HG03064 (cell line): Measurements from ENCODE around the gene SLC22A8.
"Not testable (repeated sequence)": the region's sequence is repeated elsewhere in the genome, so short reads cannot be mapped to it uniquely, and the experiment has no call there.

Experiments
- ATAC-seq: cut with Tn5 transposase; IDR thresholded peaks from one replicate; pipeline ENCODE4 v1.9.1; 2021; ENCODE audit warnings: low read depth; ENCODE audit not compliant: unreplicated experiment

The SLC22A8 gene, protein sequence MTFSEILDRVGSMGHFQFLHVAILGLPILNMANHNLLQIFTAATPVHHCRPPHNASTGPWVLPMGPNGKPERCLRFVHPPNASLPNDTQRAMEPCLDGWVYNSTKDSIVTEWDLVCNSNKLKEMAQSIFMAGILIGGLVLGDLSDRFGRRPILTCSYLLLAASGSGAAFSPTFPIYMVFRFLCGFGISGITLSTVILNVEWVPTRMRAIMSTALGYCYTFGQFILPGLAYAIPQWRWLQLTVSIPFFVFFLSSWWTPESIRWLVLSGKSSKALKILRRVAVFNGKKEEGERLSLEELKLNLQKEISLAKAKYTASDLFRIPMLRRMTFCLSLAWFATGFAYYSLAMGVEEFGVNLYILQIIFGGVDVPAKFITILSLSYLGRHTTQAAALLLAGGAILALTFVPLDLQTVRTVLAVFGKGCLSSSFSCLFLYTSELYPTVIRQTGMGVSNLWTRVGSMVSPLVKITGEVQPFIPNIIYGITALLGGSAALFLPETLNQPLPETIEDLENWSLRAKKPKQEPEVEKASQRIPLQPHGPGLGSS

DNA sequence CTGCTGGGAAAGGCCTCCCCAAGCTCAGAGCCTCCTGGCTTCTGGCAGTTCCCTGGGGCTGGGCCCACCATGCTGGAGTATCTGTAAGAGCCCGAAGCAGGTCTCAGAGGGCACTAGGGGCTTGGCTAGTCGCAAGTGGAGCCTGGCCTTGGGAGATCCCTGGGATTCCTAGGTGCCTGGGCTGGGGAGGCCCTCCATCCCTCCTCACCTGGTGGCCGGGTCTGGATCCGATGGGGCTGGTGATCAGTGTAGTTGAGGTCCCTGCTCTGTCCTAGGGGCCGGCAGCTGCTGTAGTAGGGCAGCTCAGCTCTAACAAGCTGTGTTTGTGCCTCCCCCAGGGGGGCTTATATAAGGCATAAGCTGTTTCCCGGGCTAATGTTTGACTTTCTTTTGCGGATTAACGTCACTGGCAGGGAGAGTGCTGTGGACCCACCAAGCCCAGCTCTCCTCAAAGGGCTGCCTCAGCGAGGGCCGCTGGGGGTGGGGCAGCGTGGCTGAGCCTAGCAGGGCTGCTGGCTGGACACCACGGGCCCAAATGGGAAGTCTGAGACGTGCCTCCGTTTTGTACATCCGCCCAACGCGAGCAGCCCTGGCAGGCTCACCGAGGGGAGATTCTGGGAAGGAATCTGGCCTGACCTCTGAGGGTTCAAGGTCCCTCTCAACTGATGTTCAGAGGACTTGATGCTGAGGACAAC, at the start of gene SLC22A8:
Gene SLC22A8 (minus strand): TSS at position 321 of the 695 bp plus-strand sequence. CDS start 883 bp downstream, outside the sequence.
- ATAC-seq = no peak

DNA sequence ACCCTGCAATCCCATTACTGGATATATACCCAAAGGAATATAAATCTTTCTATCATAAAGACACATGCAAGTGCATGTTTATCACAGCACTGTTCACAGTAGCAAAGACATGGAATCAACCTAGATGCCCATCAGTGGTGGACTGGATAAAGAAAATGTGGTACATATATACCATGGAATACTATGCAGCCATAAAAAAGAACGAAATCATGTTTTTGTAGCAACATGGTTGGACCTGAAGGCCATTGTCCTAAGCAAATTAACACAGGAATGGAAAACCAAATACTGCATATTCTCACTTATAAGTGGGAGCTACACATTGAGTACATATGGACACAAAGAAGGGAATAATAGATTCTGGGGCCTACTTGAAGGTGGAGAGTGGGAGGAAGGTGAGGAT, 30.6 kb upstream of the SLC22A8 start:
- not testable (repeated sequence) for ATAC-seq

DNA sequence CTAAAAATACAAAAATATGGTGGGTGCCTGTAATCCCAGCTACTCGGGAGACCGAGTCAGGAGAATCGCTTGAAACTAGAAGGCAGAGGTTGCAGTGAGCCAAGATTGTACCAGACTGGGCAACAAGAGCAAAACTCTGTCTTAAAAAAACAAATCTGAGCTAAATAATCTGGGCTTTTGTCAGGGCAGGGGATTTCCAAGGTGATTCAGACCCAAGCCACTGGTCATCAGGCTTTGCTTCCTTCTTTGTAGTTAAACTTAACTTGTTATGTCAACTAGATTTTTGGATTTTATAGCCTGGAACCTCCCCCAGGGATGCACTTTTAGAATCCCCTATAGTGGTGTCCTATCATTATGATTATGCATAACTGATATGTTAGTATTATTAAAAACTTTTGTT, 27.0 kb upstream of the SLC22A8 start:
- no peak for ATAC-seq

DNA sequence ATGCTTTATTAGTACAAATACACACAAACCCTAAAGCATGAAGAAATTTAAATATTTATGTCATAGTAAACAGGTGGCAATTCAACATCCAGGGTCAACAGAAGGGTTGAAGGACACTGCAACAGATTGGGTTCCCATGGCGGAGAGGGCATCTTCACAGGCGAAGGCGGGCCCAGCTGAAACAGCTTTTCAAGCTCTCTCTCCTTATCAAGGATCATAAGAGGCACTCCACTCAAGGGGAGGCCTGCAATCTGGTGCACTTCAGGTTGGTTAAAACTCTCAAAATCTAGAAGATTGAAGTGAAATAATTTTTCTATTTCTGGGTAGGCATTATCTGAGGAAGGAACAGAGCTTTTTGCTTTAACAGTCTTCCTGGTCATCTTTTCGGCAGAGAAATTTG, 16.8 kb upstream of the SLC22A8 start:
- ATAC-seq = no peak

DNA sequence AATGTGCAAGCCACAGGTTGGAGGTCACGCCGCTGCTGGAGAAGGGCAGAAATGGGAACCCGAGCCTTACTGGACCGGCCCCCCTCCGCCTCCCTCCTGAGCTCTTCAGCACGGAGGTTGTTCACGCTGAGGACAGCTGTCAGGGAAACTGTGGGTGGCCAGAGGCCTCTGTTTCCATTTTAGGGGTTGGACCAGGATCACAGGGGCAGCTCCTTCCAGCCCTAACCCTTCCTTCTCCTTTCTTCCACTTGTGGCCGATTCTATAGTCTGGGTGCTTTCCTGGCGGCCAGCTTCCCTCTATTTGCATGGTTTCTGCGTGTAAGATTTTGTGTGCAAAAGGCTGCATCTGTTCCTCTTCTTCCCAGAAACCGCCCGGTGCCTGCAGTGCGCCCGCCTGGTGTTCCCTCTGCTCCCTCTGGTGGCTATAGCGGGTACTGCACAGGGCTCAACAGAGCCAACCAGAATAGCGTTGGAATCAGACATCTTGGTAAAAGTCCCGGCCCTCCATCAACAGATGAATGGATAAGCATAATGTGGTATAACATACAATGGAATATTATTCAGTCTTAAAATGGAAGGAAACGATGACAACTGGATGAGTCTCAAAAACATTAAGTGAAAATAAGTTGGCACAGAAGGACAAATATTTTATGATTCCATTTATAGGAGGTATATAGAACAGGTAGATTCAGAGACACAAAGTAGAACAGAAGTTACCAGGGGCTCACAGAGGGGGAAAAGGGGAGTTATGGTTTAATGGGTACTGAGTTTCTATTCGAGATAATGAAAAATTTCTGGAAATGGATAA, 8.4 kb upstream of the SLC22A8 start:
- ATAC-seq = no peak

DNA sequence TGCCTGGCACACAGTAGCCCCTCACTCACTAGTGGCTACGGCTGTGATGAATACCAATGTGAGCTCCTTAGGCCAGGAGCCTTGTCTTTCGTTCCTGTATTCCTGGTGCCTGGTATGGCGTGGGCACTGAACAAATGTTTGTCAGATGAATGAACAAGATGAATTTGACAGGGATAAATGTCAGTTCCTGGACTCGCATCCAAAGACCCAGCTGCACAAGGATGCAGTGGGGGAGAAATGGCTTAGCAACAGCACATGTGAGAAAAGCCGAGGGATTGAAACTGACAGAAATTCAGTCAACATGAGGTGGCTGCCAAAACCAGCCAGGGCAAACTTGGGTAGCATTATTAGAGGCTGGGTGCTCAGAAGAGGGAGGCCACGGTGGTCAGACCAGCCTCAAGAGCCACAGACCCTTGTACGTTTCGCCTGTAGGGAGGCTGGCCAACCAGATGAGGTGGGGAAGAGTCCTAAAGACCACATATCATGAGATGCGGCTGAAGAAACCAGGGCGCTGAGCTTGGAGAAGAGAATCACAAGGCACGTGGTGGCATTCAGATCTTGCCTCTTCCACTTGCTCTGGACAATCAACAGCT, 7.7 kb upstream of the SLC22A8 start:
- ATAC-seq = no peak

DNA sequence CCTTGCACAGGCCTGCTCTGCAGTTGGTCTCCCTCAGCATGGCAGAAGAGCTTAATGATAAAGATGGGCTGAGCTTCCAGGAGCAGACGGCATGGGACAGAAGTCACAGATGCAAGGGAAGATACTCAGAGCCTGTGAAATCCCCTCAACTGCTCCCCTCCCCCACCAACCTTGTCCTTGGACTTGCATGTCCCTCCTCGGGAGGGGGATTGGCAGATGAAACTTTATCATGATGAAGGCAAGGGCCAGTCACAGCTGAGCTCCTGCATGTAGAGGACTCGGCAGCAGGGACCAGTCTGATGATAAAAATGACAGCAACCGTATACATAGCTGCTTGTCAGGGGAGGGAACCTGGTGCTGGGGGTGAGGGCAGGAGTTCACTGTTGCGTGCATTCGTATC, 6.8 kb upstream of the SLC22A8 start:
- no peak for ATAC-seq

DNA sequence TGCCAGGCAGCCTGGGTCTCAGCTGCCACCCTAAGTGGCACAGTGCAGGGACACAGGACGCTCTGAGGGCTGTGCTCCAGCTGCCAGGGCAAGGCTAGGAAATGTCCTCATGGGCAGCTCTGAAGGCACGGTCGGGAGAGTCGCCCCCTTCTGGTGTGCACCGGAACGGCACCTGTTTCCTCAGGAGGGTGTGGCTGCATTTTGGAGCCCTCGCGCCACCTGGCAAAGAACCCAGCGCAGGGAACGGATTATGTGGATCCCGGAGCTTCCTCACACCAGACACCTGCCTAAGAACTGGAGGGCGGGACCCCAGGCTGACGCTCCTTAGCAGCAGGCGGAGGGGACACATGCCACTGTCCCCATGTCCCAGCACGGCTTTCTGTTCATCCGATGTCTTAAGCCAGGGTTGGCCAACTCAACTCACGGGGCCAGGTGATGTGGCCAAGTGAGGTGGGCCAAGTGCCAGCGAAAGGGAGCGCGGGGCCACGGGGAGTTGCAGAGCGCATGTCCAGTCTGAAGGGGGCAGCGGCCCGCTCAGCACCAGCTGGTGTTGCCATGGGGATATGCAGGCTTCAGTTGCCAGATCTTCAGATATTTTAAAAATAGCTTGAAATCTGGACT, 5.1 kb upstream of the SLC22A8 start:
- no peak for ATAC-seq

DNA sequence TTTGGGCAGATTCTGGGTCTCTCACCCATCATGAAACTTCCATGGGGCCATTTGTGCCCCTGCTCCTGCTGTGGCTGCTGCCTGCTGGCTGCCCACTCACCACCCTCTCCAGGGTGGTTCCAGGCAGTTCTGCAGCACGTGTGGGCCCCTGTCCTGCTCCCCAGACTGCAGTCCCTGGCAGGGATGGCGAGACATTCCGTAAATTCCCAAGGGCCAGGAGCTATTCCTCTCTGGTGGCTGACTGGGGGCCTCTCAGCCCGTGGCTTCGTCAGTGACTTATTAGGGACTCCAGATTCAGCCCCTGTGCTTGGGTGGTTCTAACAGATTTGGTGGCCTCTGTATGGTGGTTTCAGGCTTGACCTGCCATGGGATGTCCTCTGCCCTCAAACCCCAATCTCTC, 3.9 kb upstream of the SLC22A8 start:
- ATAC-seq = no peak

DNA sequence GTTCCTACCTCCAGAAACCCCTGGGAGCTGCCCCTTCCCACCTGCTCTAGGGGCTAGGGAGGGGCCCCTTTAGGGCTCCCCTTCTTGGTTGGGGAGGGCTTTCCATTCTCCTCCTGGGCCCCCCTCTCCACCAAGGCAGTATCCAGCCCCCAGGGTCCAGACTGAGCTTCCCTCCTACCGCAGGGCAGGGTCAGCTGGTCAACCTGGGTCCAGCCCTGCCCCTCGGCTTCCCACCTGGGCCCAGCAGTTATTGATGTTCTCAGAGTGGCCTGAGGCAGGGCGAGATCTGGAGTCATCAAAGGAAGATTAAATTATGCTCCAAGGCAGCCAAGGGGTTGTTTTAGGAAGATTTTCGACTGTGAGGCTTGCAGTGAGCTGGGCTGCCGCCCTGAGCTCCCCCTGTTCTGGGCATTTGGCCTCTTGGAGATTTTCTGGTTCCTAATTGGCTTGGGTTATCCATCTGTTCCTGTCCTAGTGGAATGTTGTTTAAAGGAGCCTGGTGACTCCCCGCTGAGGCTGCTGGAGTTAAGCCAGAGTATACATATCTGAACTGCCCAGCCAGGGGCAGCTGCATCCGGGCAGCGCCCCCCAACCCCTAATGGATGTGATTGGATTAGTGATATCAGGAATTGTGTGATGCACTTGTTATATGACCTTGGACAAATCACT, 1.8 kb upstream of the SLC22A8 start:
- no peak for ATAC-seq

DNA sequence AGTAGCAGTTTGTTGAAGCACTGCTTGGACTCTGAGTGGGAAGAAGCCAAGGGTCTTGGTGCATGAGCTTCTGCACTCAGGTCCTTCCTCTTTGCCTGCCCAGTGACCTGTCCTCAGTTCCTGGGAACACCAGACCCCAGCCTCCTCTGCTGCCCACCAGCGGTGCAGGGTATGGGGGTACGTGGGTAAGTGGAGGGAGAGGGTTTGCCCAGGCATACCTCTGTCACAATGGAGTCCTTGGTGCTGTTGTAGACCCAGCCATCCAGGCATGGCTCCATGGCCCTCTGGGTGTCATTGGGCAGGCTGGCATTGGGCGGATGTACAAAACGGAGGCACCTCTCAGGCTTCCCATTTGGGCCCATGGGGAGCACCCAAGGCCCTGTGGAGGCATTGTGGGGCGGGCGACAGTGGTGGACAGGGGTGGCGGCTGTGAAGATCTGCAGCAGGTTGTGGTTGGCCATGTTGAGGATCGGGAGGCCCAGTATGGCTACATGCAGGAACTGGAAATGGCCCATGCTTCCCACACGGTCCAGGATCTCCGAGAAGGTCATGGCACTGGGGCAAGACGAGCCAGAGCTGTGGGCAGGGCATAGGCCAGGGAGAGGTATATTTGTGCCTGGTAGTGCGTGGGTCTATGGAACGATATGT, 1.1 kb downstream of the SLC22A8 start:
- ATAC-seq = no peak

DNA sequence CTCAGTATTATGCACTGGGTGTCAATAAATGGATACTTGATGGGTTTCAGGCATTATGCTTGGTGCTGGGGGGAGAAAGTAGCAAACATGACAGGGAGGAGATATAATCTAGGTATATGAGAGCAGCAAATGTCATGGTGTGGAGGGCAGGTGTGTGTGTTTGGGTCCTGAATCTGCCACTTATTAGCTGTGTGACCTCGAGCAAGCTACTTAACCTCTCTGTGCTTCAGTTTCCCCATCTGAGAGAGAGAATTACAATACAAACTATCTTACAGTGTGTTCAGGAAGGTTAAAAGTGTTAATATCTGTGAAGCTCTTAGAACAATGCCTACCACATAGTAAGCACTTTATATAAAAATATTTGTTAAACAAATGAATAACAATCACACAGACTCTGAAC, 2.8 kb downstream of the SLC22A8 start:
- no peak for ATAC-seq

DNA sequence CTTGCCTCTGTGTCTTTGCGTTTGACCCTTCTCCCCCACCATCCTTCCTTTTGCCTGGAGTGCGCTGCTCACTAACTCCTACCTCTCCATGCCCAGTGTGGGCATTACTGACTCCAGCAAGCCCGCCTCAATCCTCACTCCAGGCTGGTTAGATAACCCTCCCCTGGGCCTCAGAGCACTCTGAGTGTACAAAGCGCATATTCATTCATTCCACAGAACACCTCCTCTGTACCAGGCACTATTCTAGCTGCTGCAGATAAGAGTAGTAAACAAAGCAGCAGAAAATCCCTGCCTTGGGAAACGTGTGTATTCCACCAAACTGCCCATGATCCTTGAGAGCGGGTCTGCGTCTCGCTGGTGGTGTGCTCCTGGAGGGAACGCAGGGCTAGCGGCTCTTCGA, 3.2 kb downstream of the SLC22A8 start:
- no peak for ATAC-seq

DNA sequence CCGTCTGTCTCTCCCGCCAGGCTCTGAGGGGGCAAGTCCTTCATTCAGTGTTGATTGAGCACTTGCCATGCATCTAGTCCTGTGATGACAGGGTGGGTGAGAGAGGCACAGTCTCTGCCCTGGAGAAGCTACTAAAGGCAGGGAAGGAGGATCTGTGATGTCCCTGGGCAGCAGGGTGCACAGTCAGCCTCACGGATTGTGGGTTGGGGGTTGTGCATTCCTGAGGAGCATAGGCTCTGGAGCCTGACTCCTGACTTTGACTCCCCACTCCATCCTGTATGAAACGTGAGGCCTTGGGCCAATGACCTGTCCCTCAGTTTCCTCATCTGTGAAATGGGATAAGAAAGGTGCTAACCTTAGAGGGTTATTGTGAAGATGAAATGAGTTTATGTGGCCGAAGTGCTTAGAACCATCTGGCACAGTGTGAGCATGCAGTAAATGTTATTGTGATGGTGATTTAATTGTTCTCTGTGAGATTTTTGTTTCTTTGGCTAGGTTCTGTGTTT, 4.7 kb downstream of the SLC22A8 start:
- no peak for ATAC-seq

DNA sequence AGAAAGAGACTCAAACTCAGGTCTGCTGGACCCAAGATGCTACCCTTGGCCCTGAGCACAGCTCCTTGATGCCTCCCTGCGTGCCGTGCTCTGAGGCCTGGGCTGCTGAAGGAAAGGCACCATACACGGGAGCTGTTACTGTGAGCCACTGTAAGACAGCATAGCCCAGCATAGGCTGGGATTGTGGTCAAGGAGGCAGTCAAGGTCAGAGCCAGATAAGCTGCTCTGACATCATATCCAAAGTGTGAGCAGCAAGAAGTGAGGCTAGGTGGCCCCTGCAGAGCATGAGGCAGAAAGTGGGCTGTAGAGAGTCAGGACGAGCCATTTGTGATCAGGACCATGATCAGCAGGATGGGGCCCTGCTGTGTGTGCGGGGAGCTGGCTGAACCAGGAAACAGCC, 7.7 kb downstream of the SLC22A8 start:
- no peak for ATAC-seq

DNA sequence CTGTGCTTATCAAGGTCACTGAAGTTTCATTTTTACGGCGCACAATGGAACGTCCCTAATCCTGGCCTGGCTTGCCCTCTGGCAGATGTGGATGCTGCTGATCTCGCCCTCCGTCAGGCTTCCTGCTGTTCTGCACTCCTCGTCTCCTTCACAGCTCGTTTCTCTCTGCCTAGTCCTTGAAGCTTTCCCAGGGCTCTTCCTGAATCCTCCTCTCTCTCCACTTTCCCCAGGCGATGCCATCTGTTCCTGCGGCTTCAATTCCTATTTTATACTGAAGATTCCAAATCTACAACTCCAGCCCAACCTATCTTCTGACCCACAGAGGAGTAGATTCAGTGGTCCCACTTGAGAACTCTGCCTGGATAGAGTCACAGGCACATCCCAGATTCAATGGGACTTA, 14.2 kb downstream of the SLC22A8 start:
- no peak for ATAC-seq

DNA sequence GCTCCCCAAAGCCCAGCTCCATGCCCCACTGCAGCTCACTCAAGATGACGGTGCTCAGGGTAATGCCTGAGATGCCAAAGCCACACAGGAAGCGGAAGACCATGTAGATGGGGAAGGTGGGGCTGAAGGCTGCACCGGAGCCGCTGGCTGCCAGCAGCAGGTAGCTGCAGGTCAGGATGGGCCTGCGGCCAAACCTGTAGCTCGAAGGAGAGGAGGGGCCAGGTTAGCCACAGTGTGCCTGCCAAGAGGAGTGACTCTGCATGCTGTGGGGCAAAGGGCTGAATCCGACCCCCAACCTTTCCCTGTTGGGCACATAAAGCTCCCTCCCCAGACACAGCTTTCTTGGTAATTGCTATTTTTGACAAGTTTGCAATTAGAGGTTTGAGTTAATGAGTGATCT, 16.0 kb downstream of the SLC22A8 start:
- ATAC-seq = no peak

DNA sequence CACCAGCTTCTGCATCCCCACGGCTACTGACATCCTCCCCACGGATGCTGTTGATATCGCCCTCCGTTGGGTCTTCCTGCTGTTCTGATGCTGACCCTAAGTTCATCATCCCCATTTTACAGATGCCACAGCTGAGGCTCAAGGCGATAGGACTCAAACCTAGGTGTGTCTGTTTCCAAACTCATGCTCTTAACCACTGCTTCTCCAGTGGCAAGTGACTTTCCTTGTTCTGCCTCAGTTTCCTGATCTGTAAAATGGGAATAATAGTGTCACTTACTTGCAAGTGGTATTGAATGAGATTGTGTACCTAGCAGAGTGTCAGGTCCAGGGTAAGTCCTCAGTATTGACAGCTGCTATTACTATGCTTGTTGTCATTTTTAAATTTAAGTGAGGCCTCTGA, 16.5 kb downstream of the SLC22A8 start:
- no peak for ATAC-seq

DNA sequence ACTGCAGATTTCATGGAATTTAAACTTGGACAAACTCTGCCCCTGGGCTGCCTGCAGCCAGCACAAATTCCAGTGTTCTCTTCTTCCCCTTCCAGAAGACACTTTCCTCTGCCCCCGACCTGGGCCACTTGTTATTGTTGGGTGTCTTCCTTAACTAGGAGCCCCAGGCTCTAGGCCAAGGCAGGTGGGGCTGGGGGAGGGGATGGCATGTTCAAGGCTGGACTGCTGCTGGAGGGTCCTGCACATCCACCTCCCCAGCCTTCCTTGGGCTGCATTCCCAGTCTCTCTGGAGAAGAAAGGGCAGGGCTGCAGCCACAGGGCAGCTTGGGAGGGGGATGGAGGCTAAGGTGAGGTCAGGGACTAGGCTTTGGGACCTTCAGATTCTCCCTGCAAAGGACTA, 19.4 kb downstream of the SLC22A8 start:
- no peak for ATAC-seq
